GM03348 (cell line): ENCODE data around the gene SYT15B.
"Not testable (repeated sequence)": the region's sequence is repeated elsewhere in the genome, so short reads cannot be mapped to it uniquely, and the experiment has no call there.

Source experiments
- DNase-seq: peaks from one replicate; pipeline ENCODE4 v3.0.0; 2012; ENCODE audit warnings: low spot score

SYT15B gene

GRCh38 chr10:47725740-47726139 is 37.7 kb downstream of the SYT15B start:
- not testable (repeated sequence) for DNase-seq

- DNase-seq, result not testable (repeated sequence)
Measured at GRCh38 chr10:47725047-47725446, 38.3 kb downstream of the SYT15B start.

GRCh38 chr10:47724119-47724518 is 39.3 kb downstream of the SYT15B start:
- DNase-seq, result not testable (repeated sequence)

- not testable (repeated sequence) for DNase-seq
Measured at GRCh38 chr10:47723362-47723761, 40.0 kb downstream of the SYT15B start.

- DNase-seq, result not testable (repeated sequence)
Measured at GRCh38 chr10:47717011-47717769, 46.2 kb downstream of the SYT15B start.
